NCI-H510A treated with DMSO at 0.1 percent for 48 hours (cell line): ENCODE results near the gene IPO5.

Source experiments
- DNase-seq: peaks from one replicate; lab custom pipeline; 2025; lab: John Stamatoyannopoulos, UW

Gene IPO5

GRCh38 chr13:98059276-98059675 lies 105.8 kb downstream of the IPO5 start:
- no peak for DNase-seq

DNA sequence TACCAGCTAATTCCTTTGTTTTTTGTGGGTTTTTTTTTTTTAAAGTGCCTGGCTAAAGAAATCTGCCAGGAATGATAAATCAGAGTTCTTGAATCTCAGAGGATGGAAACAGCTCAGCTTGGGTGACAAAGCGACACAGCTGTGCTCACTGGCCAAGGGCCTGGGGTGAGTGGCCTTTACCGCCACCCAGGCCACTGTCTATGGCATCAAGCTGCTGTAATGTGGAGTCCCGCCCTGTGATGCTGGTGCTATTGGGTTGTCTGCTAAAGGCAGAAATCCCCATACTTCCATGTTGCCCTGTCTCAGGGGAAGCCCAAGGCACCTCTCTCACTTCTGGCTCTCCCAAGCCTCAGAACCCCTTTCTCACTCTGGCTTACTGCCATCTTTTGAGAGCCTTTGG lies 106.8 kb downstream of the IPO5 start:
- no peak for DNase-seq

GRCh38 chr13:98065468-98065867 lies 112.0 kb downstream of the IPO5 start:
- no peak for DNase-seq

GRCh38 chr13:98066636-98067035 lies 113.2 kb downstream of the IPO5 start:
- DNase-seq = no peak

GRCh38 chr13:98068521-98068920 lies 115.0 kb downstream of the IPO5 start:
- no peak for DNase-seq

- no peak for DNase-seq
Observed at GRCh38 chr13:98069985-98070384, 116.5 kb downstream of the IPO5 start.

- no peak for DNase-seq
Observed at GRCh38 chr13:98071316-98071715, 117.8 kb downstream of the IPO5 start.

- DNase-seq = no peak
Observed at GRCh38 chr13:98072476-98072875, 119.0 kb downstream of the IPO5 start.
